HG03439 (cell line): ENCODE measurements around the gene LGMN.

Experiments used
- ATAC-seq: cut with Tn5 transposase; IDR thresholded peaks from one replicate; pipeline ENCODE4 v1.9.1; 2021; ENCODE audit warnings: mild to moderate bottlenecking, moderate library complexity; ENCODE audit not compliant: unreplicated experiment

The LGMN gene

DNA sequence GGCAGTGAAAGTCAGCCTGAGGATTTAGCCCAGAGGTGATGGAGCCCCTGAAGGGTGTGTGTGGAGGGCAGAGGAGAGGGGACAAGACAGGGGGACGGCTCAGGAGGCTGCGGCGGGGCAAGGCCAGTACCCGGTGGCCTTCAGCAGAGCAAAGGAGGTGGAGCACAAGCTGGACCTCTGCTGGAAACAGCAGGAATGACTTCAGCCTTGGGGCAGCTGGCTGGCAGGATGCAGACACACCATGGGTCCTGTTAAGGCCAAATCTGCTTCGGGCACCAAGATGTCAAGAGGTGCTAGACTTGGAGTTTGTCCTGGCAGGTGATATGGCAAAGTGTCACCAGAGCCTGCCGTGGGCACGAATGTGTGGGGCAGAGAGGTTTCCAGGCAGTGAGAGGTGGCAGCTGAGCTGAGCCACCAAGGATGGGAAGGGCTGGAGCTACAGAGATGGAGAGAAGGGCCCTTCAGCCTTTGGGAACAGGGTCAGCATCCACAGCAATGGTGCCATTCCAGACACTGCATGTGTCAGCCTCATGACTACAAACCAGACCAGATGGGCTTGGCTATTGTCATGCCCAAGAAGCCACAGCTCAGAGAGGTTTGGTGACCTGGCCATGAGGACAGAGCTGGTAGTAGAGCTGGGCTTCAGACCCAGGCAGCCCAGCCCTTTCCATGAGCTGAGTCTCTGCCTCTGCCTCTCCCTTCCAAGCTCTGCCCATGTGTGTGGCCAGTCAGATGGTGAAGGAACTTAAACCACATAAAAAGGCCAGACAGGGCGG is 91.9 kb downstream of the LGMN start:
- ATAC-seq = no peak

DNA sequence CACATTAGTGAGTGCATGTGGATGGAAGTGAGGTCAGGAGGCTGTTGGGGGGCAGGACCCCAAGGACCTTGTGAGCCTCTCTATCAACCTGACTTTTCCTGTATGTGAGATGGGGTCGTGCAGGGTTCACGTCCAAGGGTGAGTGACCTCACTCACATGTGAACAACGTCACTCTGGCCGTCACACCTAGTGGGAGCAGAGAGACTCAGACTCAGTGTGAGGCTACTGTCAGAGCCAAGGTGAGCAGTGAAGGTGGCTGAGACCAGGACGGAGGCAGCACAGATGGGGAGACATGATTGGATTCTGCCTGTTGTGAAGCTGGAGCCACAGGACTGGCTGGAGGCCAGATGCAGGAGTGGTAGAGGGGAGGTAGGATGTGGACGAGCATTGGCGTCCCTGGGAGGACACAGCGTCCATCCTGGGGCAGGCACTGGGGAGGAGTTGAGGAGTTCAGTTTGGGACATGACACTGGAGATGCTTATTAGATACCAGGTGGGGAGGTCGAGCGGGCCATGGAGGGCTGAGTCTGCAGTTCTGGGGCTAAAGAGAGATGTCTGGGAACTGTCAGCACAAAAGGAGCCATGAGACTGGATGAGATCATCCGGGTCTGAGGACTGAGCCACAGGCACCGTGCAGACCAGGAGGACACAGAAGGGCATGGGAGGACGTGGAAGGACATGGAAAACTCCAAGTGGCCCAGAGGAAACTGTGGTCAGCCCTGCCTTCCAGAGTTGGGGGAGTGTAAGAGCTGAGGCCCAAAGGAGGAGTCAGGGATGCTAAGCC is 92.8 kb downstream of the LGMN start:
- ATAC-seq = no peak

DNA sequence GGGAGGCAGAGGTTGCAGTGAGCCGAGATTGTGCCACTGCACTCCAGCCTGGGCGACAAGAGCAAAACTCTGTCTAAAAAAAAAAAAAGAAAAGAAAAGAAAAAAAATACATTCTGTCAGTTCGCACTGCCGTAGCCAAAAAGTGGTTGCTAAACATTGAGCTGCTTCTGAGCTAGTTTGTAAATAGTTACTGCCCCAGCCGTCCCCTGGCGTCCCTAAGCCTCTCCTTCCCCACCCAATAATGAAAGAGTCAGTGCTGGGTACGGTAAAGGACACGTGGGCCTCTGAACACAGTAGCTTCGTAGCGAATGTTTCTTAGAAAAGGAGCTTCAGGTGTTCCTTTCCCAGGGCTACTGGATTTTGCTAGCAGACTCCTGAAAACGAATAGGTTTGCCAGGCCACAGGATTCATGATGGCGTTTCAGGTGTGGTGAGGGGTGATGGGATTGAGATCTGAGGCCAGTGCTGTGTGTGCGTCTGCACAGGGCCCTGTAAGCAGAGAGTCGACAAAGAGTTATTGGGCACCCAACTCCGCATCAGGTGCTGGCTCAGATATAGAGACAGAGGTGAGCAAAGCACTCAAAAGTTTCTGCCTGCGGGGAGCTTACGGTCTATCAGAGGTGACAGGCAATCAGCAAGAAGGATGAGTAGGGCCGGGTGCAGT is 94.1 kb downstream of the LGMN start:
- no peak for ATAC-seq
